Iris pigment epithelial cell (primary cell): ENCODE data around the gene MYL5.
"Not testable (repeated sequence)": the region's sequence is repeated elsewhere in the genome, so short reads cannot be mapped to it uniquely, and the experiment has no call there.

ENCODE experiments used
- DNase-seq: peaks from one replicate; pipeline ENCODE4 v3.0.0-alpha.2; 2011; ENCODE audit warnings: low read depth

The MYL5 gene

GRCh38 chr4:725391-726234 is 51.3 kb downstream of the MYL5 start:
- no peak for DNase-seq

DNA sequence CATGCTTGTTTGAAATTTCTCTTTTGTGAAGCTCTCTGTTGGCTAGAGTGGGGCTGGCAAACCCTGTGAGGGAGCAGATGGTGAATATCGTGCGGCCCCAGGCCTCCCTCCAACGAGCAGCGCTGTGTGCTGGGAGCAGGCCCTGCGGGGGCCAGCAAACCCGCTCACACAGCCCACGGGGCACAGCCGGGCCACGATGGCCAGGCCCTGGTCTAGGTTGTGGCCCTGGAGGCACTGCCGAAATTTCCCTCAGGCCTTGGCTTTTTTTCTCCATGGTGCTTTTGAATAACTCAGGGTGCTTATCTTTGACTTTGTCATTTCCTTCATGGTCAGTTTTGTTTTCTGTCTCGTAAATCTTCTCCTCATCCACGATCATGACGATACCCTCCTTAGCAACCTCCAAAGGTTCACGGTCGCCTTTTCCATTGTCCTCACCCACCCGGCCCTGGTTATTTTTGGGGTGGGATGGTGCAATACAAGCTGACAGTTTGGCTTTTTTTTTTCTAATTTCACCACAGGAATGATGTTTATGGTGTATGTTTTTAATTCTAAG is 52.0 kb downstream of the MYL5 start:
- DNase-seq = peak; percentile 25

DNA sequence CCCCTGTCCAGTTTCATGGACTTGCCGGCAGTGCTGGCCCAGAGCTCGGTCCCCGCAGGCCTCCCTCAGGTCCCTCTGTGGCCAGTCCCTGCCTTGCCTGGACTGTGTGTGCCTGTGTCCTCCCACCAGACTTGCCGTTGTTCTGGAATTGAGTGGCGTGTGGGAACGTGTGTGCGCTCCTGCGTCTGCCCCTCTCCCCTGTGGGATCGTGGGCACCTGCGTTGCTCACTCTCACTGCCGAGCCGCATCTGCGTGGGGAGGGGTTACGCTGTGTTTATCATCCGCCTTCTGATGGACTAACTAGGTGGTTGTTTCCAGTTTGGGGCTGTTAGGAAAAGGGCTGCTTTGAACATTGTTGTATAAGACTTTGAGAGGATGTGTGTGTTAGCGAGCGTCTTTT is 52.5 kb downstream of the MYL5 start:
- DNase-seq = no peak

GRCh38 chr4:727576-727975 is 53.2 kb downstream of the MYL5 start:
- DNase-seq = peak; percentile 32

- DNase-seq = no peak
Measured at GRCh38 chr4:729336-730315, 55.3 kb downstream of the MYL5 start.

- DNase-seq = no peak
Measured at GRCh38 chr4:730511-730910, 56.2 kb downstream of the MYL5 start.

- not testable (repeated sequence) for DNase-seq
Measured at GRCh38 chr4:730946-731904, 56.9 kb downstream of the MYL5 start.
